ENCODE measurements around the gene TCEA2. TPM values are rescaled to one million over a fixed set of nuclear protein-coding genes. Genes with fewer than 3 reads are reported as not detected.

Gene TCEA2
- polyA plus RNA-seq, 1 donor from 2014 or later: 87.7 TPM

DNA sequence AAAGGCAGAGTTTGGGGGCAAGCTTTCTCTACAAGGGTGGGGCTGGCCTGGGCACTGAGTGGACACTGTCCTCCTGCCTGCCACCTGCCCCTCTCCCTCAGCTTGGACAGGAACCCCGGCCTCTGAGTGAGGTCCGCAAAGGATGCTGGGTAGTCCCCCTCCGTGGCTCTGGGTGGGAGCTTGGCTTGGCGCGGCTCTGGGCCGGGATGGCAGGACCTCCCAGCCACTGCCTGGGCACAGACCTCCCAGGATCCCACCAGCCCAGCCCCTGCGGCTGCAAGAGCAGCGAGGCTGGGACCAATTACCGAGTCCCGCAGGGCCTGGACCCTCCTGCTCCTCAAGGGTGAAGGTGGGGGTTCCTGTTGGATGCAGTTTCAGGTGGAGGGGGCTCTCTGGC, 10.7 kb upstream of the TCEA2 start:
- Histone ChIP-seq H4K20me1 (ENCODE audit: insufficient read depth) (no peaks in the 10 kb centered on the region), H3K36me3 (ENCODE audit: insufficient read depth, low read length) (no peaks in the 10 kb centered on the region), H3F3A (ENCODE audit: insufficient read depth, low read length, poor library complexity, severe bottlenecking) (no peaks in the 10 kb centered on the region), H3K4me2 (ENCODE audit: low read length) (no peak overlapping the region), H3K4me3 (ENCODE audit: low read length) (no peak overlapping the region), H3K27me3 (ENCODE audit: insufficient read depth, low read depth, low read length) (peaks cover 44% of the 10 kb centered on the region), H3K79me2 (replicated peaks; ENCODE audit: insufficient read depth, low read length) (no peaks in the 10 kb centered on the region), H3K9me2 (ENCODE audit: insufficient read depth, low read length) (no peaks in the 10 kb centered on the region), H2AFZ (ENCODE audit: low read depth, low read length) (no peak overlapping the region), H3K9me3 (ENCODE audit: low read length) (no peaks in the 10 kb centered on the region), H3K9ac (ENCODE audit: low read length) (no peak overlapping the region), H3K27ac (ENCODE audit: low read length) (no peak overlapping the region)
- no peak for TF ChIP-seq EP300 (conservative IDR thresholded peaks at IDR 0.05; ENCODE audit: poor library complexity, severe bottlenecking)

DNA sequence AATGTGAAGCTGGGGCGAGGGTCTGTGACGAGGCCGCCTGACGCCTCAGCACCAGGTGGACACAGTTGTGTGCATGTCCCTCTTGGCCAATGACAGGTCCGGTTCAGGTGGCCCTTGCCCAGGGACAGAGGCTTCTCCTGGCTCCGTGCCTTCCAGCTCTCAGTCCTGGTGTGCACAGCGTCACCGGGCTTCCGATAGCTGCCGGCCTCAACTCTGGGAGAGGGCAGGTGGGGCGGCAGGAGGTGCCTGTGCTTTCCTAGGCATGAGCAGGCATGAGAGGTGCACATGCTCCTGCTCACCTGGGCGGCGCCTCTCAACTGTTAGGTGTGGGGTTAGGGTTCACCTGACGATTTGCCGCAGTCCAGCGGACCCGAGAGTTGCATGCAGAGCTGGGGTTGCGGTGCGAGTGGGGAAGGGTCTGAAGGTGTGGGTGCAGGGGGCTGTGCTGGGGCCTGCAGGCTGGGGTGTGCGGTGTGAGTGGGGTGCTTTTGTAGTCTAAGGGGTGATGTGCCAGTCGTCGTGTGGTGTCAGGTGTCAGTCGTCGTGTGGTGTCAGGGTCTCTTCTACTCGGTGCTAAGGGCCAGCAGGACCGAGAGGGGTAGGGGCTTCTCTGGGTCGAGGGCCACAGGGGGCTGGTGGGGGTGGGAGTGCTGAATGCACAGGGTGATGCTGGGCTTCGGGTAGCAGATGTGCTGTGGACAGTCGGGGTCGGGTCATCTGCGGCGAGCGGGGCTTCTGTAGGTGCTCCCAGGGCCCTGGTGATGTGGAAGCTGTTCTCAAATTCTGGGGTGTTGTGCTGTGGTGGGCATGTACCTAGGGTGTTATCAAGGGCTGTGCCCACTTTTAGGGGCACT, 9.8 kb upstream of the TCEA2 start:
- H3K9me2 ChIP-seq (ENCODE audit: insufficient read depth, low read length): no peaks in the 10 kb centered on the region
- TF ChIP-seq EP300 (conservative IDR thresholded peaks at IDR 0.05; ENCODE audit: poor library complexity, severe bottlenecking): no peak
- TF ChIP-seq MXI1 (conservative IDR thresholded peaks at IDR 0.05; ENCODE audit: poor library complexity, severe bottlenecking): no peak
- TF ChIP-seq, protein P1, sequence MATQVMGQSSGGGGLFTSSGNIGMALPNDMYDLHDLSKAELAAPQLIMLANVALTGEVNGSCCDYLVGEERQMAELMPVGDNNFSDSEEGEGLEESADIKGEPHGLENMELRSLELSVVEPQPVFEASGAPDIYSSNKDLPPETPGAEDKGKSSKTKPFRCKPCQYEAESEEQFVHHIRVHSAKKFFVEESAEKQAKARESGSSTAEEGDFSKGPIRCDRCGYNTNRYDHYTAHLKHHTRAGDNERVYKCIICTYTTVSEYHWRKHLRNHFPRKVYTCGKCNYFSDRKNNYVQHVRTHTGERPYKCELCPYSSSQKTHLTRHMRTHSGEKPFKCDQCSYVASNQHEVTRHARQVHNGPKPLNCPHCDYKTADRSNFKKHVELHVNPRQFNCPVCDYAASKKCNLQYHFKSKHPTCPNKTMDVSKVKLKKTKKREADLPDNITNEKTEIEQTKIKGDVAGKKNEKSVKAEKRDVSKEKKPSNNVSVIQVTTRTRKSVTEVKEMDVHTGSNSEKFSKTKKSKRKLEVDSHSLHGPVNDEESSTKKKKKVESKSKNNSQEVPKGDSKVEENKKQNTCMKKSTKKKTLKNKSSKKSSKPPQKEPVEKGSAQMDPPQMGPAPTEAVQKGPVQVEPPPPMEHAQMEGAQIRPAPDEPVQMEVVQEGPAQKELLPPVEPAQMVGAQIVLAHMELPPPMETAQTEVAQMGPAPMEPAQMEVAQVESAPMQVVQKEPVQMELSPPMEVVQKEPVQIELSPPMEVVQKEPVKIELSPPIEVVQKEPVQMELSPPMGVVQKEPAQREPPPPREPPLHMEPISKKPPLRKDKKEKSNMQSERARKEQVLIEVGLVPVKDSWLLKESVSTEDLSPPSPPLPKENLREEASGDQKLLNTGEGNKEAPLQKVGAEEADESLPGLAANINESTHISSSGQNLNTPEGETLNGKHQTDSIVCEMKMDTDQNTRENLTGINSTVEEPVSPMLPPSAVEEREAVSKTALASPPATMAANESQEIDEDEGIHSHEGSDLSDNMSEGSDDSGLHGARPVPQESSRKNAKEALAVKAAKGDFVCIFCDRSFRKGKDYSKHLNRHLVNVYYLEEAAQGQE (IDR thresholded peaks at IDR 0.05; ENCODE audit: borderline replicate concordance): no peak
- no peak for TF ChIP-seq SMC3 (conservative IDR thresholded peaks at IDR 0.05; ENCODE audit: poor library complexity)
- TF ChIP-seq, protein P2, sequence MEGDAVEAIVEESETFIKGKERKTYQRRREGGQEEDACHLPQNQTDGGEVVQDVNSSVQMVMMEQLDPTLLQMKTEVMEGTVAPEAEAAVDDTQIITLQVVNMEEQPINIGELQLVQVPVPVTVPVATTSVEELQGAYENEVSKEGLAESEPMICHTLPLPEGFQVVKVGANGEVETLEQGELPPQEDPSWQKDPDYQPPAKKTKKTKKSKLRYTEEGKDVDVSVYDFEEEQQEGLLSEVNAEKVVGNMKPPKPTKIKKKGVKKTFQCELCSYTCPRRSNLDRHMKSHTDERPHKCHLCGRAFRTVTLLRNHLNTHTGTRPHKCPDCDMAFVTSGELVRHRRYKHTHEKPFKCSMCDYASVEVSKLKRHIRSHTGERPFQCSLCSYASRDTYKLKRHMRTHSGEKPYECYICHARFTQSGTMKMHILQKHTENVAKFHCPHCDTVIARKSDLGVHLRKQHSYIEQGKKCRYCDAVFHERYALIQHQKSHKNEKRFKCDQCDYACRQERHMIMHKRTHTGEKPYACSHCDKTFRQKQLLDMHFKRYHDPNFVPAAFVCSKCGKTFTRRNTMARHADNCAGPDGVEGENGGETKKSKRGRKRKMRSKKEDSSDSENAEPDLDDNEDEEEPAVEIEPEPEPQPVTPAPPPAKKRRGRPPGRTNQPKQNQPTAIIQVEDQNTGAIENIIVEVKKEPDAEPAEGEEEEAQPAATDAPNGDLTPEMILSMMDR (IDR thresholded peaks at IDR 0.05; ENCODE audit: poor library complexity, severe bottlenecking): no peak
- no peak for TF ChIP-seq TAF1 (IDR thresholded peaks at IDR 0.05; ENCODE audit: low read depth)
- no peak for TF ChIP-seq EZH2 (IDR thresholded peaks at IDR 0.05; ENCODE audit: borderline replicate concordance, insufficient read depth, low read length, poor library complexity, severe bottlenecking)
- TF ChIP-seq RAD21 (conservative IDR thresholded peaks at IDR 0.05): no peak
- TF ChIP-seq POLR2AphosphoS5 (IDR thresholded peaks at IDR 0.05): no peak
- no peaks in the 10 kb centered on the region for H3K79me2 ChIP-seq (replicated peaks; ENCODE audit: insufficient read depth, low read length)
- H3K9me3 ChIP-seq (ENCODE audit: low read length): no peaks in the 10 kb centered on the region
- no peaks in the 10 kb centered on the region for H3K36me3 ChIP-seq (ENCODE audit: insufficient read depth, low read length)
- no peaks in the 10 kb centered on the region for H3F3A ChIP-seq (ENCODE audit: insufficient read depth, low read length, poor library complexity, severe bottlenecking)
- no peak overlapping the region for H3K9ac ChIP-seq (ENCODE audit: low read length)
- peaks cover 35% of the 10 kb centered on the region for H3K27me3 ChIP-seq (ENCODE audit: insufficient read depth, low read depth, low read length)
- H2AFZ ChIP-seq (ENCODE audit: low read depth, low read length): no peak overlapping the region
- H3K27ac ChIP-seq (ENCODE audit: low read length): no peak overlapping the region
- no peak overlapping the region for H3K4me2 ChIP-seq (ENCODE audit: low read length)
- H3K4me3 ChIP-seq (ENCODE audit: low read length): no peak overlapping the region
- H4K20me1 ChIP-seq (ENCODE audit: insufficient read depth): no peaks in the 10 kb centered on the region
